Measurements from ENCODE around the gene ZSCAN32.

Gene ZSCAN32

GRCh38 chr16:3400779-3401688 is at the start of gene ZSCAN32, which contains the start of gene ZNF174:
Gene ZSCAN32, minus strand, starts transcription at chr16:3401004. Its CDS starts 3,447 bp downstream, at chr16:3397557.
Gene ZNF174, plus strand, starts transcription at chr16:3401215. Its CDS starts 790 bp downstream, at chr16:3402005.
- peak; percentile 99 for DNase-seq (ENCODE audit: low read depth)

DNA sequence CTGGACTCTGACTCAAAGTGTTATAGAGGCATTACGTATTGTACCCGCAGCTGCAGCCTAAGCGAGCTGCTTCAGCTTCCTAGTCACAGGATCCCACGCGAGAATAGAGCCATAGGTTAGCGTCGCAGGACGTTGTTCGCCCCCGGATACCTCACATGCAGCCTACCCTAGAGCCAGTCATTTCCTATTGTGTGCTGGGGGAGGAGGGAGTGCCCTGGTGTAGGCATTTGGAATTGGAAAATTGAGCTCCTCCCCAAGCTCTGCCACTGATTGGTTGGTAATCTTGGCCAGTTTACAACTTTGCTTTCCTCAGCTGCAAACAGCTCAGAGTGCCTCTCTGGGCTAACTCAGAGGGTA is 43.2 kb upstream of the ZSCAN32 start:
- DNase-seq (ENCODE audit: low read depth): no peak

DNA sequence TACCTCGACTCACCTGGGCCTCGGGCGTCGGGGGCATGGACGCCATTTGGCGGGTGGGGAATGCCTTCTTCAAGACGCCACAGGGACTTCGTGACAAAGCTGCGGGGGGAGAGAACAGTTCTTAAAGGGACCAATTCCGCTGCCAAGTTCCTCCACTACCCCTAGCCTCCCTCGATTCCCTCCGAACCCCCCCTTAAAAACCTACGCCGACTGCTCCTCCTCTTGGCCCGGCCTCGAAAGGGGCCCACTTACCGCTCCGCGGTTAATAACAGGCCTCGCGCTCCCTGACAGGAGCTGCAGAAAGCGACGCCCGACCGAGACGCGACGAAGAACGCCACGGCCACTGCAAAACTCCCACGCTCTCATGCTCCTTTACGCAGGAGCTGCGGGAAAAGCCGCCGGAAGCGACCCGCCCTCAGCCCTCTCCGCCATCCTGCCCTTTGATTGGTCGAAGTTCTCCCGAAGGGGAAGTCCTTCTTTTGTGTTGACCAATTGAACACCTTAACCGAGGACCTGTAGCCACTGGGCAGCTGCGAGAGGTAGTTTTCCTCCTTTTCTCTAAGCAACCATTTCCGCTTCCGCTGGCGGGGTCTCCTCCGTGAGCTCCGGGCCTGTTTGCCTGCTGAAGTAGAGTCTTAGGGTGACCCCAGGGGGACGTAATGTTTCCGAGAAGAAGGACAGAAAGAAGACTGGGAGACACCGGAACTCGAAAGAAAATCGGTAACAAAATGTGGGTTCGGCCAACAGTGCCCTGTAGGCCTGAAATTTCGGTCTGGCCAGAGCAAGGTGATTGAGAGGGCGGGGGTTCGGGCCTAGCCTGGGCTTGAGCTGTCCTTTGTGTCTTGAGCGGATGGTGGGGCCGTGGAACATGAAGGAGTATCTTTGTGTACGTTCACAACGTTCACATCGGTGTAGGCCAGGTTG is 42.6 kb upstream of the ZSCAN32 start, which contains the start of the genes NAA60 and ZNF597:
NAA60 (plus strand) TSS at position 573 of the 924 bp plus-strand sequence. CDS start 32,548 bp downstream, outside the sequence.
ZNF597 (minus strand) TSS at position 397 of the 924 bp plus-strand sequence; CDS start at position 46, 351 bp downstream.
- DNase-seq (ENCODE audit: low read depth): peak; percentile 43

- DNase-seq (ENCODE audit: low read depth): no peak
Measured at GRCh38 chr16:3439637-3440036, 38.8 kb upstream of the ZSCAN32 start.

- no peak for DNase-seq (ENCODE audit: low read depth)
Measured at GRCh38 chr16:3434373-3434772, 33.6 kb upstream of the ZSCAN32 start.

DNA sequence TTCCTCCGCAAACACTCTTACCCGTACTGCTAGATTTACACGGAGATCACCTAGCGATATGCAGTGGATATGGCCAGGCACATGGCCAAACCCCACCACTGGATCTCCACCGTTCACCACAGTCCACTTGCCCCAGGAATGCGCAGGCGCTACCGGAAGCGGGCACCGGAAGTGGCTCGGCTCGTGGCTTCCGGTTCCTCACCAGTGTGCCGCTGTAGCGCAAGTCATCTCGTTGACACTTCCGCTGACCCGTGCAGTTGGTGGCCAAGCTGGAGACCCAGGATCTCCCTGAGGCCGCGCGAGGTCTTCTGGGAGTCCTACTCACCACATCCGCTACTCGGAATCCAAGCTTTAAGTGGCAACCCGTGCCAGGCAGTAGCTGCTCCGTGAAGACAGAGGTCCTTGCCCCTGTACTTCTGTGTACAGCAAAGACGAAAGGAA is 31.0 kb upstream of the ZSCAN32 start:
- peak; percentile 49 for DNase-seq (ENCODE audit: low read depth)

DNA sequence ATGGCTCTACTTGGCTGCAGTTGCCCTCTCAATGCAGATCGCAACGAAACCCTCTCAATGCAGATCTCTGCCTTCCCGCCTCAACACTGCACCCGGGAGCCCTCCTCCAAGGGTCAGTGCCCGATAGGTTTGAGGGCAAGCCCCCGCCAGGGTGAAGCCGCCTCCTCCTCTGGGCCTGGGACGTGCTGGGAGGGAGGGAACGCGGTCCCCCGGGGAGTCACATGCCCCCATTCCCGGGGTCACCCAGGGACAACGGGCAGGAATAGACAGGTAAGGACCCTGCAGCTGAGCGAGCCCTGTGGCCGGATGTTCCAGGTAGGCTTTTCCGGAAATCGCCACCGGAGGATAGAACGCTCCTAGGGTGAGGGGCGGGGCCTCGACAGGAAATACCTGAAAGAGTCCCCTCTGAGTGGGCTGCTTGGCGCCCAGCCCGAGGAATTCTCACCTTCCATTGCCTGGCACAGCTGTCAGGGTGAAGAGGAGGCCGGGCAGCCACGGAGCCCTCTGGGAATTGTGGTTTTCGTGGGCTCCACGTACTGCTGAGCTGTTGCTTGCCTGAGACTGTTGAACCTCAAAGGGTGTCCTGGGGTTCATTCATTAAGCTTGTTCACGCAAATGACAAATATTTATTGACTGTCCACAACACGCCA is 13.1 kb upstream of the ZSCAN32 start:
- DNase-seq (ENCODE audit: low read depth): no peak

- DNase-seq (ENCODE audit: low read depth): no peak
Measured at GRCh38 chr16:3408561-3409197, 7.9 kb upstream of the ZSCAN32 start.

DNA sequence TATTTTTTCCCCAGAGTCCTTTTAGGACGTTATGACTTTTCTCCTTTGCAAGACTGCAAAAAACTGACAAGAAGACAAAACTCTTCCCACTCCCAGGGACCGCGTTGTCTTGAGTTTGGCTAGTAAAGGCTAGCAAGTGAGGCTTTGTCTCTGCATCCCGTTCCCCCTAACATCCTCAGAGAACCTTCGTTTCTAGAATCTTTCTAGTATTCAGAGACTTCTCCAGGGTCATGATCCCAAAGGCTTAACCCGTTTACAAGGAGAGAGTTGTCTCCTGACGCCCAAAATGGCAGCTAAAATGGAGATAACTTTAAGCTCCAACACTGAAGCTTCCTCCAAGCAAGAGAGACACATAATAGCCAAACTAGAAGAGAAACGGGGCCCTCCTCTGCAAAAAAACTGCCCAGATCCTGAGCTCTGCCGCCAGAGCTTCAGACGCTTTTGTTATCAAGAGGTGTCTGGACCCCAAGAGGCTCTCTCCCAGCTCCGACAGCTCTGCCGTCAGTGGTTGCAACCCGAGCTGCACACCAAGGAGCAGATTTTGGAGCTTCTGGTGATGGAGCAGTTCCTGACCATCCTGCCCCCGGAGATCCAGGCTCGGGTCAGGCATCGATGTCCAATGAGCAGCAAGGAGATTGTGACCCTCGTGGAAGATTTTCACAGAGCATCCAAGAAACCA is 1.1 kb upstream of the ZSCAN32 start:
- DNase-seq (ENCODE audit: low read depth): no peak

DNA sequence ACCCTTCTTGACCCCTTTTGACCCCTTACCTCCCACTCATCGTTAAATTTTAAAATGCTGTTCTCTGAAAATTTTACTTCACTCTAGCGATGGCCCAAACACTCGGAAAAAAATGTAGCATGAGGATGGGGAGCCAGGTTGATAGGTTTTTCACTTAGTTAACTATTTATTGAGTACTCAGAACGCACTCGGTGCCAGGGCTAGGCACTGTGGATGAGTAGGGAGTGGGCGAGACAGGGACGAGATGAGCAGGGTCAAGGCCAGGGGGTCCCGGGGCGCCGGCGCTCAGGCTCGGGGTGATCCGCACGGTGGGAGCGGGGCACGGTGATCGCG is 392 bp downstream of the ZSCAN32 start:
- DNase-seq (ENCODE audit: low read depth): no peak

GRCh38 chr16:3389663-3390338 is 11.0 kb downstream of the ZSCAN32 start:
- DNase-seq (ENCODE audit: low read depth): no peak

GRCh38 chr16:3388325-3388724 is 12.5 kb downstream of the ZSCAN32 start:
- DNase-seq (ENCODE audit: low read depth): no peak

DNA sequence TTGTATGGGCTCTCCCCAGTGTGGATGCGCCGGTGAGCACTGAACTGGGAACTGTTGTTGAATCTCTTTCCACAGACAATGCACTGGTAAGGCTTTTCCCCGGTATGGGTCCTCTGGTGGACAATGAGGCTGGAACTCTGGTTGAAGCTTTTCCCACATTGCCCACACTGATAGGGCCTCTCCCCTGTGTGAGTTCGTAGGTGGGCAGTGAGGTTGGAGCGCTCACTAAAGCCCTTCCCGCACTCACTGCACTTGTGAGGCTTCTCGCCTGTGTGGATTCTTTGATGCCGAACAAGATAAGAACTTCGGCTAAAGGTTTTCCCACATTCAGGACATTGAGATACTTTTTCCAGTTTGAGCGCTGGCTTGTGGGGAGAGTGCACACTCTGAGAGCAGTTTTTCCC is 17.8 kb downstream of the ZSCAN32 start:
- no peak for DNase-seq (ENCODE audit: low read depth)

DNA sequence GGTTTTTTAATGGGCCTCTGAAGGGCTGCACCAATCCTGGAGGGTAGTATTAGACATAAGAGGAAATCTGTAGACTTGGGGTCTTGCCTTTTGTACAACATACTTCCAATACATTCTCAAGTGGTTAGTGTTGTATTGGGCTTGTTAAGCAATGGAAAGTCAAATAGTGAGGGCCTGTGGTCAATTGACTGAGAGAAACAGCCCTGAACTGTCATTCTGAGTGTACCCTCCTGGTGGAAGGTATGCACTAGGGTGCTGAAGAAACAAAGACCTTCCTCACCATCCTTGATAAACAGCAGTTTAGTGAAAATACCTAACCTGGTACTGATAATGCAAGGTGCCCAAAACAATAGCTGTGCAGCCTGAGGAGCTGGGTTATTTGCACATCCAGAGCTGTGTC is 22.9 kb downstream of the ZSCAN32 start:
- no peak for DNase-seq (ENCODE audit: low read depth)

- no peak for DNase-seq (ENCODE audit: low read depth)
Measured at GRCh38 chr16:3375680-3376079, 25.1 kb downstream of the ZSCAN32 start.

GRCh38 chr16:3369073-3369472 is 31.7 kb downstream of the ZSCAN32 start:
- no peak for DNase-seq (ENCODE audit: low read depth)

GRCh38 chr16:3364774-3365427 is 35.9 kb downstream of the ZSCAN32 start:
- DNase-seq (ENCODE audit: low read depth): peak; percentile 71

DNA sequence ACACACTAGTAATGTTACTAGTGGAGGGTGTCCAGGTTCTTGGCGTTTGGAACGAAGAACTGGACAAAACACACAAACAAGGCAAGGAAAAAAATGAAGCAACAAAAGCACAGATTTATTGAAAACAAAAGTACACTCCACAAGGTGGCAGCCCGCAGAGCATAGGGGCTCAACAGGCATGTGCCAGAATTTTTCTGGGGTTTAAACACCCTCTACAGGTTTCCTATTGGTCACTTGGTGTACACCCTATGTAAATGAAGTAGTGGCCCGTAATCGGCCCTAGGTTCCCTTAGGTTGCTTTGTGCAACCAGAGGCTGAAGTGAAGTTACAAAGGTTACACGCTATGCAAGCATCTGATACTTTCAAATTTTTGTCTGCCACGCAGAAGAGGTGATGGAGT is 37.0 kb downstream of the ZSCAN32 start:
- no peak for DNase-seq (ENCODE audit: low read depth)

GRCh38 chr16:3362931-3363330 is 37.9 kb downstream of the ZSCAN32 start:
- no peak for DNase-seq (ENCODE audit: low read depth)

DNA sequence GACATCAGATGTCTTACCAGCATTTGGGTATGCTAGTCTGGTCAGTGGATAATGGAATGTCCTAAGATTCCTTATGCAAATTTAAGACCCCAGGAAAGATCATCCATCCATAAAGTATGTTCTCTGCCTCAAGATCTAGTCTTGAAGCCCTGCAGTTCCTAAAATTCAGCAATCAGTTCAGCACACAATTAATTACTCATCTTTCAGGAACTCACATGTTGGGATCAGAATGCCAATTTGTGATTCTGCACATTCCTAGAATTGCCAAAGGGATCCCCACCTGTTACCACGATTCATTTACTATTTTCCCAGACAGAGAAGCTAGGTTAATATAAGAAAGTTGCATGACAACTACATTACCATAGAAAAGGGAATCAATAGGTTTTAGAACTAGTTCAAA is 41.9 kb downstream of the ZSCAN32 start:
- DNase-seq (ENCODE audit: low read depth): no peak
